H9 (cell line): Measurements from ENCODE around the gene TBCB. TPM values are rescaled to one million over a fixed set of nuclear protein-coding genes. Genes with fewer than 3 reads are reported as not detected.
A peak's percentile ranks its signal among the peaks of the same experiment; 100 is the strongest.

Source experiments
- DNase-seq: peaks from one replicate; pipeline ENCODE4 v3.0.0-alpha.2; 2017
- H2AFZ ChIP-seq: one replicate; pipeline ENCODE4 v1.6.1; 2013; ENCODE audit warnings: mild to moderate bottlenecking, low read length, control low read depth, moderate library complexity
- H2AK5ac ChIP-seq: 2 replicates; pipeline ENCODE4 v1.6.1; 2013; ENCODE audit warnings: low read length, control low read depth, mixed read lengths; ENCODE audit not compliant: insufficient read length
- H2BK120ac ChIP-seq: one replicate; pipeline ENCODE4 v1.6.1; 2013; ENCODE audit warnings: low read depth, mild to moderate bottlenecking, low read length, control low read depth, inconsistent platforms; ENCODE audit not compliant: poor library complexity, severe bottlenecking
- H2BK12ac ChIP-seq: 2 replicates; pipeline ENCODE4 v1.6.1; 2013; ENCODE audit warnings: low read length, control low read depth, mixed read lengths, low read depth; ENCODE audit not compliant: insufficient read length
- H2BK15ac ChIP-seq: 2 replicates; pipeline ENCODE4 v1.6.1; 2013; ENCODE audit warnings: low read depth, low read length, control low read depth
- H2BK20ac ChIP-seq: one replicate; pipeline ENCODE4 v1.6.1; 2013; ENCODE audit warnings: low read depth, mild to moderate bottlenecking, low read length, control low read depth, inconsistent platforms; ENCODE audit not compliant: poor library complexity, severe bottlenecking
- H2BK5ac ChIP-seq: 2 replicates; pipeline ENCODE4 v1.6.1; 2013; ENCODE audit warnings: low read length, control low read depth, mixed read lengths; ENCODE audit not compliant: insufficient read length
- H3K14ac ChIP-seq: 2 replicates; pipeline ENCODE4 v1.6.1; 2013; ENCODE audit warnings: low read length, control low read depth; ENCODE audit not compliant: insufficient read depth
- H3K18ac ChIP-seq: 2 replicates; pipeline ENCODE4 v1.6.1; 2013; ENCODE audit warnings: low read depth, mild to moderate bottlenecking, mixed read lengths, low read length, control low read depth; ENCODE audit not compliant: insufficient read length
- H3K23ac ChIP-seq: 2 replicates; pipeline ENCODE4 v1.6.1; 2013; ENCODE audit warnings: low read length, control low read depth, mixed read lengths, low read depth; ENCODE audit not compliant: insufficient read length
- H3K23me2 ChIP-seq: 2 replicates; pipeline ENCODE4 v1.6.1; 2013; ENCODE audit warnings: low read depth, mild to moderate bottlenecking, mixed read lengths, low read length, control low read depth; ENCODE audit not compliant: insufficient read length, poor library complexity, severe bottlenecking
- H3K27ac ChIP-seq: 2 replicates; pipeline ENCODE4 v1.5.1; 2013; ENCODE audit warnings: low read length, control low read depth, mixed read lengths, low read depth; ENCODE audit not compliant: insufficient read length
- H3K27me3 ChIP-seq: 2 replicates; pipeline ENCODE4 v1.6.1; 2013; ENCODE audit warnings: low read length, control low read depth, inconsistent platforms; ENCODE audit not compliant: insufficient read depth
- H3K4ac ChIP-seq: 2 replicates; pipeline ENCODE4 v1.6.1; 2013; ENCODE audit warnings: low read depth, mild to moderate bottlenecking, control low read depth, inconsistent platforms, low read length, moderate library complexity
- H3K4me1 ChIP-seq: 2 replicates; pipeline ENCODE4 v1.6.1; 2013; ENCODE audit warnings: low read length, control low read depth, inconsistent platforms; ENCODE audit not compliant: insufficient read depth
- H3K4me2 ChIP-seq: 2 replicates; pipeline ENCODE4 v1.6.1; 2013; ENCODE audit warnings: low read length, control low read depth, mixed read lengths; ENCODE audit not compliant: insufficient read length, insufficient read depth
- H3K56ac ChIP-seq: 2 replicates; pipeline ENCODE4 v1.6.1; 2013; ENCODE audit warnings: low read depth, mild to moderate bottlenecking, mixed read lengths, low read length, control low read depth; ENCODE audit not compliant: insufficient read length
- H3K79me1 ChIP-seq: 2 replicates; pipeline ENCODE4 v1.6.1; 2013; ENCODE audit warnings: low read depth, mild to moderate bottlenecking, moderate library complexity, low read length, control low read depth, inconsistent platforms; ENCODE audit not compliant: insufficient read depth, poor library complexity, severe bottlenecking
- H3K79me2 ChIP-seq: 2 replicates; pipeline ENCODE4 v1.6.1; 2013; ENCODE audit warnings: low read length, control low read depth, inconsistent platforms; ENCODE audit not compliant: insufficient read depth
- H3K9ac ChIP-seq: 2 replicates; pipeline ENCODE4 v1.6.1; 2013; ENCODE audit warnings: low read length, control low read depth, mixed read lengths; ENCODE audit not compliant: insufficient read length; ENCODE audit errors: extremely low read depth
- H3K9me3 ChIP-seq: one replicate; pipeline ENCODE4 v1.6.1; 2013; ENCODE audit warnings: low read depth, low read length, inconsistent platforms; ENCODE audit not compliant: control insufficient read depth
- H3T11ph ChIP-seq: one replicate; pipeline ENCODE4 v1.6.1; 2013; ENCODE audit warnings: mild to moderate bottlenecking, low read length, control low read depth, inconsistent platforms
- H4K20me1 ChIP-seq: one replicate; pipeline ENCODE4 v1.6.1; 2013; ENCODE audit not compliant: control insufficient read depth, insufficient read length, insufficient read depth
- H4K5ac ChIP-seq: 2 replicates; pipeline ENCODE4 v1.6.1; 2013; ENCODE audit warnings: low read depth, mild to moderate bottlenecking, mixed read lengths, low read length, control low read depth; ENCODE audit not compliant: insufficient read length
- H4K8ac ChIP-seq: replicated peaks from 2 replicates; pipeline ENCODE4 v1.6.1; 2013; ENCODE audit warnings: low read length, control low read depth, mixed read lengths, low read depth; ENCODE audit not compliant: insufficient read length
- H4K91ac ChIP-seq: 2 replicates; pipeline ENCODE4 v1.6.1; 2013; ENCODE audit warnings: low read depth, mild to moderate bottlenecking, moderate library complexity, mixed read lengths, low read length, control low read depth; ENCODE audit not compliant: insufficient read length
- H3K27ac Mint-ChIP-seq, 3 experiments: 2 replicates in 2 of 3; 3 replicates in 1 of 3; pipeline ENCODE4 v1.8.0; 2020 to 2021; ENCODE audit warnings: mixed read lengths in 3 of 3, mild to moderate bottlenecking in 1 of 3, moderate library complexity in 1 of 3
- H3K27me3 Mint-ChIP-seq: 2 replicates; pipeline ENCODE4 v1.8.0; 2021; ENCODE audit warnings: low read depth, mild to moderate bottlenecking, moderate library complexity, mixed read lengths
- H3K36me3 Mint-ChIP-seq, 3 experiments: 2 replicates in 2 of 3; 3 replicates in 1 of 3; pipeline ENCODE4 v1.8.0; 2020 to 2021; ENCODE audit warnings: low read depth in 3 of 3, mixed read lengths in 3 of 3; ENCODE audit not compliant: insufficient read depth in 1 of 3
- H3K4me1 Mint-ChIP-seq, 2 experiments: 2 replicates each; pipeline ENCODE4 v1.8.0; 2020; ENCODE audit warnings: mixed read lengths in 2 of 2
- H3K4me3 Mint-ChIP-seq, 2 experiments: 2 replicates in 1 of 2; 3 replicates in 1 of 2; pipeline ENCODE4 v1.8.0; 2020 to 2021; ENCODE audit warnings: mild to moderate bottlenecking in 2 of 2, mixed read lengths in 2 of 2, moderate library complexity in 1 of 2
- H3K9me3 Mint-ChIP-seq, 2 experiments: 2 replicates in 1 of 2; 3 replicates in 1 of 2; pipeline ENCODE4 v1.8.0; 2020; ENCODE audit warnings: mild to moderate bottlenecking in 2 of 2, mixed read lengths in 2 of 2, moderate library complexity in 1 of 2
- WGBS: extraction: QIAGEN DNeasy Blood & Tissue Kit; methylation state at CpG from one replicate; pipeline ENCODE4 v1.1.7; 2013; ENCODE audit warnings: missing lambda C conversion rate, low lambda C conversion rate, mixed read lengths; ENCODE audit not compliant: insufficient read length; ENCODE audit errors: extremely low coverage; 5-methylcytosine and 5-hydroxymethylcytosine counted together
- total RNA-seq: library from RNA; stranded (reverse); gene quantifications from 2 replicates; pipeline ENCODE4 v1.2.1, GENCODE V29; 2021
- TF ChIP-seq, protein P1 (sequence below): fragments of 200-600 bp; sonication (generic); conservative IDR thresholded peaks from 3 replicates; pipeline ENCODE4 v1.8.0; 2021; ENCODE audit warnings: antibody characterized with exemption, mild to moderate bottlenecking

Gene TBCB
- total RNA-seq, 1 experiment from 2014 or later: 216 TPM

DNA sequence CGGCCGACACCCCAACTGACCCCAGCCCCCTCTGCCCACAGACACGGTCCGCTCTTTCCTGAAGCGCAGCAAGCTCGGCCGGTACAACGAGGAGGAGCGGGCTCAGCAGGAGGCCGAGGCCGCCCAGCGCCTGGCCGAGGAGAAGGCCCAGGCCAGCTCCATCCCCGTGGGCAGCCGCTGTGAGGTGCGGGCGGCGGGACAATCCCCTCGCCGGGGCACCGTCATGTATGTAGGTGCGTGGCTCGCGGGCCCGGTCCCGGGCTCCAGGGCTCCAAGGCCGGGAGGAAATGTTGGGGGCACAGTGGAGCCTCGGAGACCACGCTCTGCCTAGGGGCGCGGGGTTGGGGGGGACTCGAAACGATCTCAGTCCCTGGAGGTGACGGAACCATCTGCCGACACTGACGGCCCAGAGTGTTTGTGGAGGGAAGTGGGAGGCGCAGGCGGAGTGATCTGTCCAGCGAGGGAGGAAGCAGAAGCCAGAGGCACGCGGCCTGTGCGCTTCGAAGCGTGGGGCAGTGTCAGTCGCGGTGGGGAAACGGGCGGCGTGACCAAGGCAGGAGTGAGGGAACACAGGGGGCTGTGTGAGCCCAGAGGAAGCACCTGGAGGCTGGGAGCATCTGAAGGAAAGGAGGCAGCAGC lies 6.3 kb downstream of the TBCB start:
- Mint-ChIP-seq H3K4me3 (no peak overlapping the region), H3K9me3 (no peaks in the 10 kb centered on the region), H3K27me3 (no peaks in the 10 kb centered on the region; the same call in 1 of the 2 replicates), H3K36me3 (peaks cover 42 to 77% (median 72%) of the 10 kb centered on the region in 3 experiments; a peak in 6 of 7 replicates), H3K27ac (peak overlapping the region in 1 of 3 experiments; percentile 67; a peak in 4 of 7 replicates), H3K4me1 (peaks cover 7 to 20% of the 10 kb centered on the region in 2 experiments)
- H4K91ac ChIP-seq: no peak overlapping the region
- H4K8ac ChIP-seq: no peak overlapping the region
- H3K4me1 ChIP-seq: no peaks in the 10 kb centered on the region
- H2BK120ac ChIP-seq: no peak overlapping the region
- H3K14ac ChIP-seq: no peak overlapping the region
- no peak overlapping the region for H4K5ac ChIP-seq
- no peaks in the 10 kb centered on the region for H3K27me3 ChIP-seq
- H2BK15ac ChIP-seq: no peak overlapping the region
- no peak overlapping the region for H2AK5ac ChIP-seq
- no peak overlapping the region for H3K18ac ChIP-seq
- H2BK5ac ChIP-seq: peak overlapping the region; percentile 58
- no peak overlapping the region for H2BK20ac ChIP-seq
- no peak overlapping the region for H3K4me2 ChIP-seq
- no peak overlapping the region for H3T11ph ChIP-seq
- H3K23ac ChIP-seq: no peak overlapping the region
- H3K79me2 ChIP-seq: no peaks in the 10 kb centered on the region
- H3K56ac ChIP-seq: no peak overlapping the region
- no peak overlapping the region for H3K9ac ChIP-seq
- TF ChIP-seq, protein P1, sequence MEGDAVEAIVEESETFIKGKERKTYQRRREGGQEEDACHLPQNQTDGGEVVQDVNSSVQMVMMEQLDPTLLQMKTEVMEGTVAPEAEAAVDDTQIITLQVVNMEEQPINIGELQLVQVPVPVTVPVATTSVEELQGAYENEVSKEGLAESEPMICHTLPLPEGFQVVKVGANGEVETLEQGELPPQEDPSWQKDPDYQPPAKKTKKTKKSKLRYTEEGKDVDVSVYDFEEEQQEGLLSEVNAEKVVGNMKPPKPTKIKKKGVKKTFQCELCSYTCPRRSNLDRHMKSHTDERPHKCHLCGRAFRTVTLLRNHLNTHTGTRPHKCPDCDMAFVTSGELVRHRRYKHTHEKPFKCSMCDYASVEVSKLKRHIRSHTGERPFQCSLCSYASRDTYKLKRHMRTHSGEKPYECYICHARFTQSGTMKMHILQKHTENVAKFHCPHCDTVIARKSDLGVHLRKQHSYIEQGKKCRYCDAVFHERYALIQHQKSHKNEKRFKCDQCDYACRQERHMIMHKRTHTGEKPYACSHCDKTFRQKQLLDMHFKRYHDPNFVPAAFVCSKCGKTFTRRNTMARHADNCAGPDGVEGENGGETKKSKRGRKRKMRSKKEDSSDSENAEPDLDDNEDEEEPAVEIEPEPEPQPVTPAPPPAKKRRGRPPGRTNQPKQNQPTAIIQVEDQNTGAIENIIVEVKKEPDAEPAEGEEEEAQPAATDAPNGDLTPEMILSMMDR: no peak
- no peak overlapping the region for H2BK12ac ChIP-seq
- WGBS: no CpG with 5 or more reads among the region's 49 CpGs
- H3K9me3 ChIP-seq: no peaks in the 10 kb centered on the region
- H3K27ac ChIP-seq: no peak overlapping the region
- no peaks in the 10 kb centered on the region for H4K20me1 ChIP-seq
- DNase-seq: no peak
- H3K4ac ChIP-seq: no peak overlapping the region
- H2AFZ ChIP-seq: no peak overlapping the region
- H3K79me1 ChIP-seq: no peaks in the 10 kb centered on the region
- no peaks in the 10 kb centered on the region for H3K23me2 ChIP-seq
